T-helper 2 cell treated with Interferon-gamma antibody and Interleukin-4, amounts not matched to agents 100 ng/mL and 5 ng/mL, for 36 hours (primary cell): Measurements from ENCODE around the gene CWH43. TPM values are rescaled to one million over a fixed set of nuclear protein-coding genes. Genes with fewer than 3 reads are reported as not detected.
"Not testable (repeated sequence)": the region's sequence is repeated elsewhere in the genome, so short reads cannot be mapped to it uniquely, and the experiment has no call there.

Source experiments
- intact Hi-C: fragments of 100-400 bp; cut with micrococcal nuclease; formaldehyde crosslinking; loops from one replicate; pipeline ENCODE4 v1.15.1; 2023
- total RNA-seq: library from RNA; stranded (reverse); gene quantifications from 2 replicates; pipeline ENCODE4 v1.2.3, GENCODE V29; 2022

The CWH43 gene
- not detected in 2 replicates for total RNA-seq

GRCh38 chr4:48985976-48986653, at the start of gene CWH43:
CWH43 (plus strand) TSS chr4:48986275; CDS start chr4:48986430, 155 bp downstream.
- intact Hi-C loops: no loop called here

DNA sequence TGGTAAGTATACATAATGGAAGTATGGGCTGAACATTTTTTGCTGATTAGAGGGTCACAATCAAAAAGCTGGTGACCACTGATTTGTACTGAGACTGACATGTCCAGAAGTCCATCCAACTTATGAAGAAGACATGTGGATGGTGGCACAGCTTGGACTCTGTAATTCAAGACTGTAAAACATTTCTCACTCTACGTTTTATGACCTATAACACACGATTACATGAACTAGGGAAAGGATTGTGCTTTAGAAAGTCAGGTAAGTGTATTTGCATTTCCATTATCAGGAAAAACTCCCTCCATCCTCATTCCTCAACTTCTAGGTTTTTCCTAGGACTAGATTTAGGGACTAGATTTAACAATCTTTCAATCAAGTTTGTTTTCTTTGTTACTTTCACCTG, 49.0 kb upstream of the CWH43 start:
- intact Hi-C loops: no loop called here

DNA sequence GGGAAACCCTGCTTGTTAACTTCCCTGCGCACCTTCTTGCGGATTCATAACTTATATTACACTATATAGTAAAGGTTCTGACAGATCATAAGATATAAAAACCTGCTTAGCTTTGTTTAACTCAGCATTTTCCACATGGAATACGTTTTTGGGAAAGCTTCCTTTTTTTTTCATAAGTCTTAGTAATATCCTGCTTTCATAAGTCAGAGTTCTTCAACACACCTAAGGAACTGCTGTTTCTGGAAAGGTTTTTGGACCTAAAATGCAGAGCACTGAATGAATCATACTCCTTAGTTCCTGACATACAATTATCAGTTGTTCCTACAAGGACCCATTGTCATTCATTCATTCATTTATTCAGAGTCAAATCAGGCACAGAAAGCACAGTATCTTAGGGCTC, 47.2 kb upstream of the CWH43 start:
- intact Hi-C loops: no loop called here

DNA sequence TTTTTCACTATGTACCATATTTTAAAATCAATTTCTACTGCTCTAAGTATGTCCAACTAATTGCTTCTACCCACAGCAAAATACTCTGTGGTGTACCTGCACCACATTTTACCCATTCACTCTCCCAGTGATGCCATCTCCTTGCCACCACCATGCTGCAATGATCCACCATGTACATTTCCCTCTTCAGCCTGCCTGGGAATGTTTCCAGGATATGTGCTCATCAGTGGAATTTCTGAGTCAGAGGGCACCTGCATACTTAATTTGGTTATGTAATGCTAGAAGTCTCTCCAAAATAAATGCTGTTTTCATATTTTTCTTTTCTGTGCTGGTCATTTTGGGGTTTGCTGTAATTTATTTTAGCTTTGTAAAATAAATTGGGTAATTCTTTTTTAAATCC, 46.3 kb upstream of the CWH43 start:
- intact Hi-C loops: no loop called here

- intact Hi-C loops: no loop called here
Measured at GRCh38 chr4:48943387-48943786, 42.7 kb upstream of the CWH43 start.

GRCh38 chr4:48944252-48944651, 41.8 kb upstream of the CWH43 start:
- intact Hi-C loops: no loop called here

GRCh38 chr4:48944756-48945241, 41.3 kb upstream of the CWH43 start:
- intact Hi-C loops: no loop called here

DNA sequence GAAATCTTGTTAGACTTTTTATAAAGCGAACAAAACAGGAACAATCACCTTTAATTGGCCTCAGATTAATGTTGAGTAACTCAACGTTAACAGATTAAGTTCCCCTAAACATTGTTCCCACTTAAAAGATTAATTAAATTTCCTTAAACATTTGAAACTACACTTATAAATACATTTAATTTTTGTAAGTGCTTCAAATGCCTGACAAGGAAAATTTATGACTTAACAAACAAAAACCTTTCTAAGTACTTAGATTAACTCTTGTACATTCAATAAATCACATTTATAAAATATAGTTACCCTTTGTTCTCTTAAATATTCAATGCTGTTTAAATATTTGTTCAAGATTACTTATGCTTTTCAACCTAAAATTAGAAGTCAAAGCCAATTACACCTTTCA, 40.1 kb upstream of the CWH43 start:
- intact Hi-C loops: no loop called here

- intact Hi-C loops: no loop called here
Measured at GRCh38 chr4:48947731-48948130, 38.3 kb upstream of the CWH43 start.

- intact Hi-C loops: no loop called here
Measured at GRCh38 chr4:48949086-48949485, 37.0 kb upstream of the CWH43 start.

GRCh38 chr4:48949518-48950219, 36.4 kb upstream of the CWH43 start:
- intact Hi-C loops: no loop called here

- intact Hi-C loops: no loop called here
Measured at GRCh38 chr4:48954314-48954713, 31.8 kb upstream of the CWH43 start.

GRCh38 chr4:48957366-48957765, 28.7 kb upstream of the CWH43 start:
- intact Hi-C loops: not testable (repeated sequence)

GRCh38 chr4:48958582-48958981, 27.5 kb upstream of the CWH43 start:
- intact Hi-C loops: no loop called here

GRCh38 chr4:48960988-48961635, 25.0 kb upstream of the CWH43 start:
- intact Hi-C loops: loop anchor here (10.0 kb wide), 1 partner anchor 646 kb away; no protein-coding TSS in a partner anchor

- intact Hi-C loops: loop anchor here (1.0 to 10.0 kb wide), 5 partner anchors 182 to 648 kb away; partner anchors contain the start of gene FRYL
Measured at GRCh38 chr4:48962636-48963035, 23.4 kb upstream of the CWH43 start.

GRCh38 chr4:48963042-48963679, 22.9 kb upstream of the CWH43 start:
- intact Hi-C loops: loop anchor here (1.0 to 10.0 kb wide), 5 partner anchors 182 to 648 kb away; partner anchors contain the start of gene FRYL

GRCh38 chr4:48967101-48967500, 19.0 kb upstream of the CWH43 start:
- intact Hi-C loops: loop anchor here (10.0 kb wide), 1 partner anchor 652 kb away; no protein-coding TSS in a partner anchor

GRCh38 chr4:48967631-48968030, 18.4 kb upstream of the CWH43 start:
- intact Hi-C loops: loop anchor here (10.0 kb wide), 1 partner anchor 653 kb away; no protein-coding TSS in a partner anchor

DNA sequence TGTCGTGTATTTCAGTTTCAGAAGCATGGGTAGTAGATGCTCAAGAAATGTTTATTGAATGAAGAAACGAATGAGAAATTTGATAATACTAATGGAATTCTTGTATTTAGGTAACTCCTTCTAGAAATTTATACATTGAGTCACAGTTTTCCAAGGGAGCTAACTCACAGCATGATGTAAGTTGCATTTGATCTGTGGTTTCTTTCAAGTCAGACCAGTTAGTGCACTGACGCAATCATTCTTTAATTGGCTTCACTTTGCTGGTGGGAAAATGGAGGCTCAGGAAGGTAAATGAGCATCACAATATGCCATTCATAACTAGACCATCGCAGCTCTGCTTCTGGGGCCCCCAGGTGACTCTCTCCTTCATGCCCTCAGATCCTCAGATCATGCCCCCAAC, 17.3 kb upstream of the CWH43 start:
- intact Hi-C loops: loop anchor here (10.0 kb wide), 1 partner anchor 654 kb away; no protein-coding TSS in a partner anchor

DNA sequence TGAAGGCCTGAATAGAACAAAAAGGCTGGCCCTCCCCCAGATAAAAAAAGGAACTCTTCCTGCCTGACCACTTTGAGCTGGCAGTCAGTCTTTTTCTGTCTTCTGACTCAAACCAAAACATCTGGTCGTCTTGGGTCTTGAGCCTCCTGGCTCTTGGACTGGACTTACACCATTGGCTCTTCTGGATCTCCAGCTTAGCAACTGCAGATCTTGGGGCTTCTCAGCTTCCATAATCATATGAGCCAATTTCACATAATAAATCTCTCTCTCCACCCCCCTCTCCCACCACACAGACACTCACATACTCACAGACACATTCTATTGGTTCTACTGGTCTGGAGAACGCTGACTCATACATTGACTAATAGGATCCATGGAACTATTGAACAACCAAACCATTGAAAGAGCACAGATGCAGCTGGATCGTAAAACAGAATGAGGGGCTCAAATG, 15.6 kb upstream of the CWH43 start:
- intact Hi-C loops: no loop called here
